GM18868 (cell line): Measurements from ENCODE around the gene PYGO2.

ENCODE experiments used
- ATAC-seq: cut with Tn5 transposase; IDR thresholded peaks from one replicate; pipeline ENCODE4 v1.9.1; 2021; ENCODE audit warnings: mild to moderate bottlenecking, moderate library complexity; ENCODE audit not compliant: unreplicated experiment

PYGO2 gene

GRCh38 chr1:154963643-154964042, 2.1 kb upstream of the PYGO2 start:
- no peak for ATAC-seq

- no peak for ATAC-seq
Observed at GRCh38 chr1:154962795-154963330, 1.3 kb upstream of the PYGO2 start.

- peak; percentile 11 for ATAC-seq
Observed at GRCh38 chr1:154962156-154962749, 671 bp upstream of the PYGO2 start.

GRCh38 chr1:154960446-154961136, 991 bp downstream of the PYGO2 start:
- no peak for ATAC-seq

- ATAC-seq: no peak
Observed at GRCh38 chr1:154959426-154959780, 2.2 kb downstream of the PYGO2 start.

GRCh38 chr1:154958681-154959425, 2.7 kb downstream of the PYGO2 start:
- no peak for ATAC-seq

- no peak for ATAC-seq
Observed at GRCh38 chr1:154958036-154958435, 3.5 kb downstream of the PYGO2 start.

GRCh38 chr1:154957091-154957657, 4.4 kb downstream of the PYGO2 start:
- ATAC-seq: no peak

- no peak for ATAC-seq
Observed at GRCh38 chr1:154956544-154956941, 5.0 kb downstream of the PYGO2 start.

GRCh38 chr1:154955718-154956543, 5.7 kb downstream of the PYGO2 start, which contains the start of gene PBXIP1:
Gene PBXIP1, minus strand, starts transcription at chr1:154956099. Its CDS starts 2,378 bp downstream, at chr1:154953721.
- ATAC-seq: peak; percentile 71

- peak; percentile 46 for ATAC-seq
Observed at GRCh38 chr1:154955039-154955717, 6.4 kb downstream of the PYGO2 start.

GRCh38 chr1:154954541-154954940, 7.0 kb downstream of the PYGO2 start:
- no peak for ATAC-seq

- no peak for ATAC-seq
Observed at GRCh38 chr1:154953611-154954038, 8.0 kb downstream of the PYGO2 start.

- ATAC-seq: no peak
Observed at GRCh38 chr1:154952664-154953063, 8.9 kb downstream of the PYGO2 start.

- no peak for ATAC-seq
Observed at GRCh38 chr1:154951901-154952657, 9.5 kb downstream of the PYGO2 start.

- no peak for ATAC-seq
Observed at GRCh38 chr1:154948079-154948478, 13.5 kb downstream of the PYGO2 start.

GRCh38 chr1:154945962-154946850, 15.4 kb downstream of the PYGO2 start:
- no peak for ATAC-seq
